ENCODE measurements around the gene PYDC2.
A peak's percentile ranks its signal among the peaks of the same experiment; 100 is the strongest.
"Not testable (repeated sequence)": the region's sequence is repeated elsewhere in the genome, so short reads cannot be mapped to it uniquely, and the experiment has no call there.

PYDC2 gene

DNA sequence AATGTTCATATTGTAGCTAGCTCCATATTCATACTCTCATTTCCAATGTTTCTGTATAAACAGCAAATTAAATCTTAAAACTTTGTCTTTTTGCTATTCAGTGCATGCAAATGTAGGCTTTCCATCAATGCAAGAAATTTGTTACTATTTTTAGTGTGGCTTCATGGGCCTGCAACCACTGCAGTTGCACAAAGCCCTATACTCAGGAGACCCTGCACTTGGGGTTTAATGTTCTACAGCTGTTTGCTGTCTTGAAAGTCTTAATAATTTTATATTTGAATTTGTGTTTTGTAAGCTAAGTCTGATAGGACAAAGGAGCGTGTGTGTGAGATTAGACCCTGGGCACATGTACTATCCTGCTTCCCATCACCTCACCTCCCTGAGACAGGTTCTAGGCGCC is 9.6 kb downstream of the PYDC2 start:
- no peak for DNase-seq (ENCODE audit: low read depth)

DNA sequence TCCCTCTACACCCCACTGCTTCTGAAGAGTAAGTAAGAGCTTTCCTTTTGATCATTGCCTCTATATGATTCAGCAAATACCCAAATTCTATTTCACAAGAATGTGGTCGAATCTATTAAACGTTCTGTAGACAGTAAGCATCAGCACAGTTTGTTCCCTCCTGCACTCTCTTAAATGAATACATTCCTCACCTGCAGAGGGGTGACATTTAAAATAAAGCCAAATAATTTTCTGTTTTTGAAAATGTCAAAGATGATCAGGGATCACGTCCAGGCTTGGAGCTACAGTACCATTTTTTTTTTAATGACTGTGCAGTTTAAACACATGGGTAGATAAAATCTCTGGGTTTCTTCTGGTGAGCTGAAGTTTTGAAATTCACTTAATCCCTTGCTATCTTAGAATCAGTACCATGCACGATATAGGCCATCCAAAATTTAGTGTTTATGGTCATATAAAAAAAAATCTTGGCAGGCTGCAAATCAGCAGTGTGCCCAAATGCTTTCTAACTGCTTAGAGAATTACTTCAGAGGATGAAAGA is 12.8 kb downstream of the PYDC2 start:
- no peak for DNase-seq (ENCODE audit: low read depth)

DNA sequence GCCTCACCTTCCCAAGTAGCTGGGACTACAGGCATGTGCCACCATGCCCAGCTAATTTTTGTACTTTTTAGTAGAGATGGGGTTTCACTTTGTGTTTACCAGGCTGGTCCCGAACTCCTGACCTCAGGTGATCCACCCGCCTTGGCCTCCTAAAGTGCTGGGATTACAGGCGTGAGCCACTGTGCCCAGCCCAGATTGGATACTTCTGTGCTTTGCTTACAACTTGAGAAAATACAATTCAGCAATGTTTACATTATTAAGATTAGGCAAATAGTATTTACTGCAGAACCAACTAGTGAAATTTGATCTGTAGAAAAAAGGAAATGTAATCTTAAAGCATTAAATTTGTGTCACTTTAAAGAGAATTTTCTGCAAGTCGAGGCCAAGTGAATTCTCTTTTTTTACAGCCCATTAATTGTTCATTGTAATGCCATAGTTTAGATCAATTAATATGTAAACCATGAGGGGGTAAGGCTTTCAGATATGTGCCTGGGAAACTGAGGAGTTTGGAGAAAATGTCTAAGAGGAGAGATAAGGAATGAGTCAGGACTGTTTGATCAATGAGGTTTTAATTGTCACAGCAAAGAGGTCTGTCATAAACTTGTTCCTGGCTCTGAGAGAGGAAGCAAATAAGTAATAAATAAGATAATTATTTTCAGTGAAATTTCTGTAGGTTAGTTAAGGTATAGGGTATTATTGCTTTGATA is 15.3 kb downstream of the PYDC2 start:
- no peak for DNase-seq (ENCODE audit: low read depth)

DNA sequence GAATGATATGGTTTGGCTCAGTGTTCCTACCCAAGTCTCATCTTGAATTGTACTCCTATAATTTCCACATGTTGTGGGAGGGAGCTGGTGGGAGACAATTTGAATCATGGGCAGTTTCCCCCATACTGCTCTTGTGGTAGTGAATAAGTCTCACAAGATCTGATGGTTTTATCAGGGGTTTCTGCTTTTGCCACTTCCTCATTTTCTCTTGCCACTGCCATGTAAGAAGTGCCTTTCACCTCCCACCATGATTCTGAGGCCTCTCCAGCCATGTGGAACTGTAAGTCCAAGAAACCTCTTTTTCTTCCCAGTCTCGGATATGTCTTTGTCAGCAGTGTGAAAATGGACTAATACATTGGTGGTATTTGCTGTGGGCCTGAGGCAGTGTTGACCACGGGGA is 23.0 kb downstream of the PYDC2 start:
- not testable (repeated sequence) for DNase-seq (ENCODE audit: low read depth)

DNA sequence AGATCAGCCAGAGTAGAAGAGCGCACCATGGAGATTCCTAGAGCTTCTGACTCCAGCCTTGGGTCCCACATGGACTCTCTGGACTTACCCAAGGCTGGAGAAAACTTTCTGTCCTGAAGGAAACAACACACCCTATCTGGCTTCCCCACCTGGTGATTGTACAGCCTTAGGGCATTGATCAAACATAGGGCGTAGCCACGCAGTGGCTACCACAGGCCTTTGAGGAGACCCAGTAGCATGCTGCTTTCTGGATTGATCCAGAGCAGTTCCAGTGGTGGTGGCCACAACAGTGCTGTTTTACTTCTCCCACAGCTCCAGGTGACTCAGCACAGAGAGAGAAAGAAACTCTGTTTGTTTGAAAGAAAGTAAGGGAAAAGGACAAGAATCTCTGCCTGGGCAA is 23.5 kb downstream of the PYDC2 start:
- DNase-seq (ENCODE audit: low read depth) = no peak

DNA sequence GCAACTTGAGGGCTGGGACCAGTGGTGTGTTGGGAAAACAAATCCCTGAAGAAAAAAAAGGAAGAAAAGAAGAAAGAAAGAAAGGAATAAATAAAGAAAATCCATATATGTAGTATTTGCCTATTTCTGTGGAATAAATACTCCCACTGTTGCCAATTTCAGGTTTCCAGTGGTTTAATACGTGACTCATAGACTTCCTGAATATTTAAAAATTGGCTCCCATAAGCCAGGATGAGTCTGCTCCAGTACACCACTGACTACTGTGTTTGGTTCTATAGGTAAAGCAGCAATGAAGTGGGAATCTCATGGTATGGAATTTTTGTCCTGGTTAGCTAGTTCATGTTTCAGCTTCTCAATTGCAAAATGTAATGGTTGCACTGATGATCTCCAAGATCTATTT is 31.6 kb downstream of the PYDC2 start:
- DNase-seq (ENCODE audit: low read depth) = no peak

DNA sequence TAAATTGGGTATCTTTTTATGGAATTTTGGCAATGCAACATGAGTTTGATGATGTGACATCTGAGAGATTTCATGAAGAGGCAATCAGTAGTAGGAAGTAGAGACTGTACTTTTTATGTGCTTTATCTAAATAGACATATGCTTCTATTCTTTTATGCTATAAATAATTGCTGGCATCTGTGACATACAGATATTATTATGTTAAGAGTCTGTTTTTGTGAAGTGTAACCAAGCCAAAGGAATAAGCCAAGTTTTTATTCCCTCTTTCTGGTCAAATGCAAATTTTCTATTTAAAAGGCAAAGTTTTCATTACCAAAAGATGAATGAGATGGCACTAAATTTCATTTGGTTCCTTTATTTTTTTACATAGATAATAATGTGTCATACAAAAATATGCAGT is 32.4 kb downstream of the PYDC2 start:
- no peak for DNase-seq (ENCODE audit: low read depth)

DNA sequence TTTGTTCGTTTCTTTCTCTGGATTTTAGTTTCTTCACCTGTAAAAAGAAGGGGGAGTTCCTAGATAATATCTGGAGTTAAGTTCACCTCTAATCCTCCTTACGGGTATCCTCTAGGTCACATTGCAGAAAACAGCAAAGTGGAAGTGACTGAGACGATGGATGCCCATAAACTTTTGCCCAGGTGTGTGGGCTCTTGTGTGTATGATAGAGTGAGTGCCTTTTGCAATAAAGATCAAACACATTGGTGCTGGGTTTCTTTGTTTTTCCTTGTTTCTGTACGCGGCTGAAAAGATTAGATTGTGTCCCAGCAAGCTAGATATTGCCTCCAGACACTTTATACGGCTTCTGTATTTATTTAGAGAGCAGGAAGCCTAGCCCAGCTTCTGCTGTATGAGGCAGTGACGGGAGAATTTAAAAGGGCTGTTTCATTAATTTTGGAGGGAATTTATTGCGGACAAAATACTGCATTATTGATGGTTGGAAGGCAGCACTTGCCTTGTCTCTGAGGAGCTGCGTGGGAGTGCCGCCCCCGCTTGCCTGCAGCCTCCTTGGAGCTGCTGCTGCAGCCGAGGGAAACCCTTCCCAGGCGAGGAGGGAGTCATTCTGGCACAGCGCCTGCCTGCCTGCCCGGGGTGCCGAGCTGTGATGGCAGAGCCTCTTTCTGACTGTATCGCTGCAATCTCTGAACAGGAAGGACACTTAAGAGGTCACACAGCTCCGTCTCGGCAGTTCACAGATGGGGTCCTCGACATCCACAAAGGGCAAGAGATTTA is 38.5 kb downstream of the PYDC2 start:
- DNase-seq (ENCODE audit: low read depth) = peak; percentile 3

DNA sequence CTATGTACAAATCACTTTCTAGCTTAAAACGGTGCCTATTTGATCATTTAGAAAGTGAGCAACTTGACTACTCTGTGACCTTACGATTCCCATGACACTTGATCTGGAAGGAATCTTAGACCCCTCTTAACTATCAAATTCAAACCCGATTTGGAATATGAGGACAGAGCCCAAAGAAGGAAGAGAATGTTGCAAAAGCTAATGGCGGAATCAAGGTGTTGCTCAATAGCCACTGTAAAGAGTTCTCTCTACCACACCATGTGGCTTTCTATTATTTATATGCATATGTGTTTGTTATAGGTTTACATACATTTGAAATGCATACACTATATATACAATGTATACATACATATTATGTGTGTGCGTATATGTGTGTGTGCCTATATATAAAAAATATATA is 39.9 kb downstream of the PYDC2 start:
- no peak for DNase-seq (ENCODE audit: low read depth)

DNA sequence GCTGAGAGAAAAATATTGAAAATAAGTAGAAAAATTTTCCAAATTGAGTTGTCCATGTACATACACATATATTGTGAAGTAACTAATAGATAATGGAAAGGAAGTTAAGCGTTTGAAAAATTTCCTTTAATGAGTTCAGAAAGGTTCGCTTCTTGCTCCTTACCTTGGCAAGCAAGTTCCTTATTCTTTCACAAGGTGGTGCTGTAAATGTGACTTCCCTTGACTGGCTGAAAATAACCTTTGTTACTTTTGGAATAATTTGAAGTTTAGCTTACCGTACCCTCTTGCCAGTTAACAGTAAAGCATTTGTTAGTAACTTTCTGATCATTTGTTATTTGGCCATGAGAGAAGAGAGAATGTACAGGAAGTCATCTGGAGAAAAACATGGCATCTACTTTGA is 41.6 kb downstream of the PYDC2 start:
- DNase-seq (ENCODE audit: low read depth) = no peak

DNA sequence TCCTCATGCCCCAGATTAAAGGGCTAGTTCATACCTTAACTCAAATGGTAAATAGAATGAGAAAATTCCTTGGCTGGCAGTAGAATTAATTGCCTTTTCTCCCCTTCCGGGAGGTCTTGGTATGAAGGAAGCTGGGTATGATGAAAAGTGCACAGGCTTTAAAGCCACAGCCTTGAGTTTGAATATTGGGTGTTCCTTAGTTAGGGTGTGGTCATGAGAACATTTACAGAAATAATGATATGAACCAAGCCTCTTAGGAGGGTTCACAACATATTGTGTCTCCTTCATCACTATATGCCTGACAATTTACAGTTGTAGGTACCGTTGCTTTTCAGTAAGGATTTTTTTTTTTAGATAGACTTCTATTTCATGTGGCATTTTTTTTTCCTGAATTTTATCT is 48.1 kb downstream of the PYDC2 start:
- no peak for DNase-seq (ENCODE audit: low read depth)
